Germinal center (tissue), 1 donor: ENCODE measurements around the gene METTL5.
"Not testable (repeated sequence)": the region's sequence is repeated elsewhere in the genome, so short reads cannot be mapped to it uniquely, and the experiment has no call there.

Experiments used
- DNase-seq: peaks from one replicate; pipeline ENCODE4 v3.0.0; 2012; ENCODE audit warnings: mixed read lengths, low spot score

The METTL5 gene

DNA sequence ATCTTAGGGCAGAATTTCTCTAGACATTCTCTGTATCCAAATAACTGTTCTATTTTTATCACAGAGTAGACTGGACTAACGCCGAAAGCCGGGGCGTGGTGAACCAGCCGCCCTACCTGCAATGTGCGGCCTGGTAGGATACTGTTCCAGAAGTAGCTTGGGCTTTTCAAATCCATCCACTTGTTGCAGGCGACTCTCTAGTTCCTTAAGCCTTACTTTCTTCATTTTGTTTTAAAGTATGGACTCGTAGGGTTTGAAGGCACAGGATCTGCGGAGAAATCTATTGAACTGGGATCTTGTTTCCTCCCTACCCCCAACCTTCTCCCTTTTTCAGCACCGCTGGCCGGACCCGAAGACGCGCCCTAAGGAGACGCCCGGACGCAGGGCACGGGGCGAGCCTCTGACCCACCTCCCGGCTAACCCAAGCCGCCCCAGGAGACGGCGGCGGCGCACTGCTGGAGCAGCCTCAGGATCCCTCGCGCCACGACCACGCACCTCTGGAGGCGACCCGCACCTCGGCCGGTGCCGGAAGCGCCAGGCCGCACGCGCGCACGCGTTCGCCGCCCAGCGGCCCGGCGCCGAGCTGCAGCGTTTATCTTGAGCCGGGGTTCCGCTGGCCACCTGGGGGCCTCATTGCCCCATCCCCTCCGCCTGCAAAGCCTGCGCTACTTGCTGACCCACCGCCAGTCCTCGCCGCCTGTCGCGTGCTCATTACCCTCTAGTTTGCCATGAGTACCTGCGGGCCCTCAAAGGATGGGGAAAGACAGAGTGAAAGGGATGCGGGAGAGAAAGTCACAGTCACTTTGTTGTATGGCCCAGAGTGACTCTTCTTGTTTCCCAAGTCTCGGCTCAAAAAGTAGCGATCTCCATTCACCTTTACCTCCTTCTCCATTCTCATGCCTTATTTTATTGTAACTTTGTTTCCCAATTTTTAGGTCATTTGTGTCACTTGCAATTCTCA is at the start of gene METTL5:
TSS of gene METTL5 (minus strand) at position 533 of the 961 bp plus-strand sequence. CDS start at position 225, 308 bp downstream.
- peak; percentile 88 for DNase-seq

DNA sequence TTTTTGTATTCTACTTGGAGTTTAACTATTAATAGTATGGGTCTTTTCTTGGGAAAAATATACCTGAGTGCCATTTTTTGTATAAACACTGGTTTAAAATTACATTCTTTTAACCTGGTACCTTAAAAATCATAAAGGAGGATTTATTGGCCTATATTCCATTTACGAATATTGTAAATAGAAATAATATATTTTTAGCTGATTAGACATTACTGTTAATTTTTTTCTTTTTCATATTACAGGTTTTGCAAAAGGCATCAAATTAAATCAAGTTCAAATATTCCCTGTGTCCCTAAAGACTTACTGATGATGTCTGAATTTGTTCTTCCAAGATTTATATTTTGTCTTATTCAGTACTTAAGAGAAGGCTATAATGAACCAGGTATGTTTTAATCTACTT is 47.3 kb upstream of the METTL5 start:
- no peak for DNase-seq

DNA sequence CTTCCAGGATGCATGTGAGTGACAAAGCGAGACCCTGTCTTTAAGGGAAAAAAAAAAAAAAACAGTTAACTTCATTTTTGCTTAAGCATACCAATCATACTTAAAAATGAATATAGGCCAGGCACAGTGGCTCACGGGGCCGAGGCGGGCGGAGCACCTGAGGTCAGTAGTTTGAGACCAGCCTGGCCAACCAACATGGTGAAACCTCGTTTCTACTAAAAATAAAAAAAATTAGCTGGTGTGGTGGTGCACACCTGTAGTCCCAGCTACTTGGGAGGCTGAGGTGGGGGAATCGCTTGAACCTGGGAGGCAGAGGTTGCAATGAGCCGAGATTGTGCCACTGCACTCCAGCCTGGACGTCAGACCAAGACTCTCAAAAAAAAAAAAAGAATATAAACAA is 46.7 kb upstream of the METTL5 start:
- DNase-seq: not testable (repeated sequence)

DNA sequence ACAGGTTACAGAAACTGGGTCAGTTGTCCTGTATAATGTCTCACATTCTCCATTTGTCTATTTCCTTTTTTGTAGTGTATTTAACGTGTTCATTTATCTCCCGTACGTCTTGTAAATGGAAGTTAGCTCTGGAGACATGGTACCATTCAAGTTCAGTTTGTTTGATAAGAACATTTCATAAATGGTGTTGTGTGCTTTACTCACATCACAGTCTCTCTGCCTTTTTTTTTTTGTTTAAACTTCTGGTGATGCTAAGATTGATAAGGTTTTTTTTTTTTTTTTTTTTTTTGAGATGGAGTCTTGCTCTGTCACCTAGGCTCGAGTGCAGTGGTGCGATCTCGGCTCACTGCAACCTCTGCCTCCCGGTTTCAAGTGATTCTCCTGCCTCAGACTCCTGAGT is 44.2 kb upstream of the METTL5 start:
- DNase-seq: no peak

DNA sequence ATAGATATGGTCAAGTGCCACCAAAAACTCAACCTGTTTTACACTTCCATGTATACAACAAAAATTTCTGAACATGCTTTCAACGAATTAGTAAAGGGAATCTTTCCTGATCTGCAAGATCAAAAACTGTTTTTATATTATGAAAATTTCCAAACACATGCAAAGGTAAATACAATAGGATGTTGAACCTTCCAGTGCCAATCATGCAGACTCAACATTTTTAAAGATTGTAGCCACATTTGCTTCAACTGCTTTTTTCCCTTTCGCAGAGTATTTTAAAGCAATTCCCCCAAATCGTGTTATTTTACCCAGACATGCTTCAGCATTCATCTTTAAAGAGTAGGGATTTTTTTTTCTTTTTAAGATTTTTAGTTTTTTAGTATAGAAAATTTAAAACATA is 42.9 kb upstream of the METTL5 start:
- DNase-seq: no peak

DNA sequence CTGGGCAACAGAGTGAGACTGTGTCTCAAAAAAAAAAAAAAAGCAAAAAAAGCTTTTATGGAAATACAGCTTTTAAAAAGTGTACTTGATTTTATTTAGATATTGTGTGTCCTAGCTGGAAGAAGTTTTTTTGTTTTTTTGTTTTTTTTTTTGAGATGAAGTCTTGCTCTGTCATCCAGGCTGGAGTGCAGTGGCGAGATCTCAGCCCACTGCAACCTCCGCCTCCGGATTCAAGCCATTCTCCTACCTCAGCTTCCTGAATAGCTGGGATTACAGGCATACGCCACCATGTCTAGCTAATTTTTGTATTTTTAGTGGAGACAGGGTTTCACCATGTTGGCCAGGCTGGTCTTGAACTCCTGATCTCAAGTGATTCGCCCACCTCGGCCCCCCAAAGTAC is 41.5 kb upstream of the METTL5 start:
- DNase-seq: not testable (repeated sequence)

DNA sequence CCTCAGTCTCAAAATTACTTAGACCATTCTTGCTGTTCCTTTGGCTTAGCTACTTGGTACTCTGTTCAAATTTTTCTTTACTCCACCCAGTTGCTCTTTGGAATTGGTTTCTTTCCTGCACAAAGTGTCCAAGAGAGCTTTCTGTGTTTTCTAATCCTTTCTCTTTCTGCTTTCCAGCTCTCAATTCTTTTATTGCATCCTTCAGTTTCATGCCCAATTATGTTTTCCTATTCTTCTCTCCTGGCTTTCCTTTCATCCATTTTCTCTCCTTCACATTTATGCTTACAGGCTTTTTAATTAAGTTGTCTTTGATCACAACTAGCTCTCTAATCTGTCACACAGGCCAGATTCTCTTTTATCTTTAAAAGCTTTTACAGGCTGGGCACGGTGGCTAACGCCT is 40.8 kb upstream of the METTL5 start:
- DNase-seq: no peak

DNA sequence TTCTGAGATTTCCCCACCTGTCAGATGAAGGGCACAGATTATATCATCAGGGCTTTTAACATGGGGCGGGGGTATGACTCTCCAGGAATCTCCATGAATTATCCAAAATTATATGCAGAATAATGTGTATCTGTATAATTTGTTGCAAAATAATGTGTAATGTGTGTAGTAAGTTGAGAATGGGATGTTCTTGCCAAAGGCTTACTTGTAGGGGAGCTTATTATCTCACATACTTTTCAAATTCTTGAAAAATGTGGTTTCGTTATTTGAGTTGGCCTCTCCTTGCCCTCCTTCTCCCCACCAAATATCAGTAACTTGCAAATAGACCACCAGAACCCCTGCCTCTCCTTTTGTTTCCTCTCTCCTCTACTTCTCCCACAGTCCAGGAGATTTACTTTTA is 38.1 kb upstream of the METTL5 start:
- no peak for DNase-seq

DNA sequence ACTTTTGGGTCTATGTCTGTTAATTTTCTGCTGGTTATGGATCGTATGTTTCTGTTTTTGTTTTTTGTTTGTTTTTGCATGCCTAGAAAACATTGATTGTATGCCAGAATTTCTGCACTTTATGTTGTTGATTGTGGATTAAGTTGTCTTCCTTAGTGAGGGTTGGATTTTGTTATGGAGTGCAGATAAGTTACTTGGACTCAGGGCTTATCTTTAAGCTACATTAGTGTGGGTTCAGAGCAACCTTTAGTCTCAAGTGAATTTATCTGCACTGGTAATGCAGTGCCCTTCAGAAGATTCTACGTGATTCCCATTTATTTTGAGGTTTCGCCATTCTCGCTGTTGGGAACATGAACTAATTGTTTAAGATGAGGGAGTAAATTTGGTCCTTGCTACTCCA is 35.4 kb upstream of the METTL5 start:
- no peak for DNase-seq

DNA sequence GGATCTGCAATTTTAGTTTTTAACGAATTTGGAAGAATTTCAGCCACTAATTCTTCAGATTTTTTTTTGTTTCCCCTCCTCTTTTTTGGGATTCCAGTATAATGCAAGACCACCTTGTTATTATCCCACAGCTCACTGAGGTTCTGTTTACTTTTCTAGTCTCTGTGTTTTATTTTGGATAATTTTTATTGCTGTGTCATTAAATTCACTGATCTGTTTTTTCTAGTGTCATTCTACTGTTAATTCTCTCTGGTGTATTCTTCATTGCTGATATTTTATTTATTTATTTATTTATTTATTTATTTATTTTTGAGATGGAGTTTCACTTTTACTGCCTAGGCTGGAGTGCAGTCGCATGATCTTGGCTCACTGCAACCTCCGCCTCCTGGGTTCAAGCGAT is 34.7 kb upstream of the METTL5 start:
- no peak for DNase-seq

DNA sequence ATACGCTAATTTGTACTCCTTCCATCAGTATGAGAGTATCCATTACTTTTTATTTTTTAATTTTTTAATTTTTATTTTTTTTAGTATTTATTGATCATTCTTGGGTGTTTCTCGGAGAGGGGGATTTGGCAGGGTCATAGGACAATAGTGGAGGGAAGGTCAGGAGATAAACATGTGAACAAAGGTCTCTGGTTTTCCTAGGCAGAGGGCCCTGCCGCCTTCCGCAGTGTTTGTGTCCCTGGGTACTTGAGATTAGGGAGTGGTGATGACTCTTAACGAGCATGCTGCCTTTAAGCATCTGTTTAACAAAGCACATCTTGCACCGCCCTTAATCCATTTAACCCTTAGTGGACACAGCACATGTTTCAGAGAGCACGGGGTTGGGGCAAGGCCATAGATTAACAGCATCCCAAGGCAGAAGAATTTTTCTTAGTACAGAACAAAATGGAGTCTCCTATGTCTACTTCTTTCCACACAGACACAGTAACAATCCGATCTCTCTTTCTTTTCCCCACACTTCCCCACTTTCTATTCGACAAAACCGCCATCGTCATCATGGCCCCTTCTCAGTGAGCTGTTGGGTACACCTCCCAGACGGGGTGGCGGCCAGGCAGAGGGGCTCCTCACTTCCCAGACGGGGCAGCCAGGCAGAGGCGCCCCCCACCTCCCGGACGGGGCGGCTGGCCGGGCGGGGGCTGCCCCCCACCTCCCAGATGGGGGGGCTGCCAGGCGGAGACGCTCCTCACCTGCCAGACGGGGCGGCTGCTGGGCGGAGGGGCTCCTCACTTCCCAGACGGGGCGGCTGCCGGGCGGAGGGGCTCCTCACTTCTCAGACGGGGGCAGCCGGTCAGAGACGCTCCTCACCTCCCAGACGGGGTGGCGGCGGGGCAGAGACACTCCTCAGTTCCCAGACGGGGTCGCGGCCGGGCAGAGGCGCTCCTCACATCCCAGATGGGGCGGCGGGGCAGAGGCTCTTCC is 30.9 kb upstream of the METTL5 start:
- DNase-seq: not testable (repeated sequence)

DNA sequence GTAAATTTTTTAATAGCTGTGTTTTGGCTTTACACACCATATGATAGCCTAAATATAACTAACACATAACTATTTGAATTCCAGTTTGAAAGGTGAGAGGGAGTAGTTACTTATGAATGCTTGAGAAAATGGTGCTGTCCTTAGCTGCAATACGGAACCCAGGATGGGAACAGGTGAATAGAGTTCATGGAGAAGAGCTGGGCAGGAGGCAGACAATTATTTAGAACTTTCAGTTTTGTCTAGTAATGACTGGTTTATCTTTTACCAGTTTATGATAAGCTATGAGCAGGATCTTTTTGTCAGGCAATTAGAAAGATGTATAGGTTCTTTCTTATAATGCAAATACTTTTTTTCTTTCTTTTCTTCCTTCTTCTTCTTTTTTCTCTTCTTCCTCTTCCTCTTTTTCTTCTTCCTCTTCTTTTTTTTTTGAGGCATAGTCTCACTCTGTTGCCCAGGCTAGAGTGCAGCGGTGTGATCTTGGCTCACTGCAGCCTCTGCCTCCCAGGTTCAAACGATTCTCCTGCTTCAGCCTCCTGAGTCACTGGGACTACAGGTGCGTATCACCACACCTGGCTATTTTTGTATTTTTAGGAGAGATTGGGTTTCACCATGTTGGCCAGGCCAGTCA is 28.4 kb upstream of the METTL5 start:
- no peak for DNase-seq

DNA sequence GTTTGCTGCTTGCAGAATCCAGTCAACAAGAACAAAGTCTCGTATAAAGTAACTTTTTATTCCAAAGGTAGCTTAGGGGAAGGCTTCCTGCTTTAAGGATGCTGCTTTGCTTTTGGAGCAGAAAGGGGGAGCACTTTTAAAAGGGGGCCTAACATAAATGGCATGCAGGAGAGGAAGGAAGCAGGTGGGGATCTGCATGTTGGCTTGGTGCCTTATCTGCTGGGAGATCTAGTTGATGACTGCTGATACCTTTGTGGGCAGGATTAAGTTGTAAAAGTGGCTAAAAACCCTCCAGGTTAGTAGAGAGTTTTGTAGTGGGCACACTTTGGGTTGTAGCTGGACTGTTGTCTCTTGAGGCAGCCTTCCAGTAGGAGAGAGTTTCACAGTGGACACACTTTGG is 25.0 kb upstream of the METTL5 start:
- no peak for DNase-seq

DNA sequence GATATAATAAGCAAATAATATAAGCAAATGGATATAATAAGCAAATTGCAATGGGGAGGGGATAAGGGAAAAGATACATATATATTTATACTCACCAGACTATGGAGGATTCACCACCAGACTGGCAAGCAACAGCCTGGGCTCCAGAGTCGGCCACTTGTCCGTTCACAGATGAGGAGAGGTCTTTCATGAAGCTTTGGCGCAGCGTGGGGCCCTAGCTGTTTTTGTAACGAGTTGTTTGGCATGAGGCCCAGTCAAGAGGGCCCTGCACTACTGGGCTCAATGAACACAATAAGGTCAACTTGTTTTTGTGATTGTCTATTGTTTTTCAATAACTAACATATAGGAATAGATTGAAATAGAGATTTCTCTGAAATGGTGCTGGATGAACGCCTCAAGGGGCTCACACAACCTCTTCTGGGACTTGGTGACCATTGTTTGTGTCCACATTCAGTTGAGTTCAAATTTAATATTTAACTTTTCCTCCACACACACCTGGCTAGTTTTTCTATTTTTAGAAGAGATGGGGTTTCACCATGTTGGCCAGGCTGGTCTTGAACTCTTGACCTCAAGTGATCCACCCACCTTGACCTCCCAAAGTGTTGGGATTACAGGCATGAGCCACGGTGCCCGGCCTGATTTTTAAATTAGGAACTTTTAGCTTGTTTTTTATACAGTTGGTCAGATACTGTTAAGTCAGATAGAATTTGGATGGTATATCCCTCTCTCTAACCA is 24.4 kb upstream of the METTL5 start:
- DNase-seq: not testable (repeated sequence)

DNA sequence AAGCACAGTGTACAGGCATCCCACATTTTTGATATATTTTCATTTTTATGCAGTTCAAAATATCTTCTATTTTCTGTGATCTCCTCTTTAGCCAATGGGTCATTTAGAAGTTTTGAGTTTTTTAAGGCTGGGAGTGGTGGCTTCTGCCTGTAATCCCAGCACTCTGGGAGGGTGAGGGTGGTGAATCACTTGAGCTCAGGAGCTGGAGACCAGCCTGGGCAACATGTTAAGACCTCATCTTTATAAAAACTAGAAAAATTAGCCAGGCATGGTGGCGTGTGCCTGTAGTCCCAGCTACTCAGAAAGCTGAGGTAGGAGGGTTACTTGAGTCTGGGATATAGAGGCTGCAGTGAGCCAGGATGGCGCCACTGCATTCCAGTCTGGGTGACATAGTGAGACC is 20.3 kb upstream of the METTL5 start:
- no peak for DNase-seq

DNA sequence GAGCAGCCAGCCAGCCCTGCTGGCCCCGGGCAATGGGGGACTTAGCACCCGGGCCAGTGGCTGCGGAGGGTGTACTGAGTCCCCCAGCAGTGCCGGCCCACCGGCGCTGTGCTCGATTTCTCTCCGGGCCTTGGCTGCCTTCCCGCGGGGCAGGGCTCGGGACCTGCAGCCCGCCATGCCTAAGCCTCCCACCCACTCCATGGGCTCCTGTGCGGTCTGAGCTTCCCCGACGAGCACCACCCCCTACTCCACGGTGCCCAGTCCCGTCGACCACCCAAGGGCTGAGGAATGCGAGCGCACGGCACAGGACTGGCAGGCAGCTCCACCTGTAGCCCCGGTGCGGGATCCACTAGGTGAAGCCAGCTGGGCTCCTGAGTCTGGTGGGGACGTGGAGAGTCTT is 16.9 kb upstream of the METTL5 start:
- DNase-seq: not testable (repeated sequence)

DNA sequence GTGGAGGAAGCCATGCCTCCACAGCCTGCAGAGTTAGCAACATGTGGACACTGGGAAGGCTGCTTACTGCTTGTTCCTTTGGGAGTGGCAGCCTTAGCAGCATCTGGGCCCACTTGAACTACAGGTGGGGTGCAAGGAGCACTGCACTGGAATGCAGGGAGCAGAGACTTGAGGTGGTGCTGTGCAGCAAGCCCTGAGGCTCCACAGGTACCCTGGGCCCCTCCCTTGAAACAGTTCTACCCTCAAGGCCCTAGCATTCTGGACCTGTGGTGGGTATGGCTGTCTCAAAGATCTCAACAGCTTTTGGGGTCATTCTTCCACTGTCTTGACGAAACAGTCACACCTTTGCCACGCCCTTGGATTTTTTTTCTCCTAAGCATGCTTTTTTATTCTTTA is 16.0 kb upstream of the METTL5 start:
- no peak for DNase-seq

DNA sequence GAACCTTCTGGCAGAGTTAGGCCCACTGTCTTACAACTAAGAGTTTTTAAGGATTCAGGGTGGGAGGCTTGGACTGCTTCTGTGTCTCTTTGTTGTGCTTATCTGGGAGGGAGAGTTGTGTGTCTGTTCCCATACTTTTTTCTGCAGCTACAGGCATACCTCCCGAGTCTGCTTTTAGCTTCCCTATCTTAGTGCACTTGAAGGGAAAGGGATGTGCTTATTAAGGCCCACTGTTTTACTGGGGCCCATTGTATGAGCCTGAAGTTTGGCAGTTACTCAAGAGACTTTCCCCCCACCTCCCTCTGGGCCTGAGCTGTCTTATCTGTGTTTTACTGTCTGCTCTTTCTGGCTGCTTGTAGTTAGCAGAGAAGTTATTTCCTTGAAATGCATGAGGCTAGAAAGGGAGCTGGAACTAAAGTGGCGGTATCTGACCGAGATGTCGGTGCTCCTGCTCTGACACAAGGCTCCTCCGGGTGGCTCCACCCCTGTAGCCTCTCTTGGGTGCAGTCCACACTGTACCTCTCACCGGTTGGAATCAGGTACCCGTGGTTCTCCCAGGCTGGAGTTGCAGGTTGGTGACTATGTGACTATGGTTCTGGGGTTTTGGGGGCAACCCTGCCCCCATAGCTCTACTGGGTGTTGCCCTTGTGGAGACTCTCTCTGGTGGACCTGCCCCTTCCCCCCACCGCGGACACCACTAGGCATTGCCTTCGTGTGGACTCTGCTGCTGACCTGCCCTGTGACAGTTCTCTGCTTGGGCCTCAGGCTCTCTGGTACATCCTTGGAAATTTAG is 15.4 kb upstream of the METTL5 start:
- DNase-seq: no peak

DNA sequence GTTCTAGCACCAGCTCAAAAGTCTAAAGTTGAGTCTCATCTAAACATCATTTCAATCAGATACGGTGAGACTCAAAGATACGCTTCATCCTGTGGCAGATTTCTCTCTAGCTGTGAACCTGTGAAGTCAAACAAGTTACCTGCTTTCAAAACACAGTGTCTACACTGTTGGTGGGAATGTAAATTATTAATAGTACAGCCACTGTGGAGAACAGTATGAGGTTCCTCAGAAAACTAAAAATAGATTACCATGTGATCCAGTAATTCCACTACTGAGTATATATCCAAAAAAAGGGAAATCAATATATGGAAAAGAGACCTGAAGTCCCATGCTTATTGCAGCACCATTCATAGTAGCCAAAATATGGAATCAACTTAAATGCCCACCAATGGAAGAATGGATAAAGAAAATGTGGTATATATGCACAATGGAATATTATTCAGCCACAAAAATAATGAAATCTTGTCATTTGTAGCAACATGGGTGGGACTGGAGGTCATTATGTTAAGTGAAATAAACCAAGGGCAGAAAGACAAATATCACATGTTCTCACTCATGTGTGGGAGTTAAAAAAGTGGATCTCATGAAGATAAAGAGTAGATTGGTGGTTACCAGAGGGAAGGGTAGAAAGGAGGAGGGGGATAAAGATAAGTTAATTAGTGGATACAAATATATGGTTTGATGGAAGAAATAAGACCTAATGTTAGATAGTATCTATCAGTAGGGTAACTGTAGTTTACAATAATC is 14.2 kb upstream of the METTL5 start:
- DNase-seq: no peak

DNA sequence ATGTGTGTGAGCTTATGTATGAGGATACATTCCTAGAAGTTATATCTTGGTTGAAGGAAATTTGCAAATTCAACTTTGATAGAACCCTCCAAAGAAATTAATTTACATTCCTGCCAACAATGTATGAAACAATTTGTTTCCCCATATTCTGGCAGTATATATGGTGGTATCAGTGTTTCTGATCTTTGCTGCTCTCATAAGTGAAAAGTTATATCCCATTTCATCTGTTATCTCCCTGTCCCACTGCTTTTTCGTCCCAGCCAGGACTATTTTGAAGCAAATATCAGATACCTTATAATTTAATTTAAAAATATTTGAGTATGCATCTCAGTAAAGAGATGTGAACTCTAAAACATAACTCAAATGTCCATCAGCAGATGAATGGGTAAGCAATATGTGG is 9.7 kb upstream of the METTL5 start:
- no peak for DNase-seq
